H1 (cell line): ENCODE data around the gene NEDD4L. TPM values are rescaled to one million over a fixed set of nuclear protein-coding genes. Genes with fewer than 3 reads are reported as not detected.
"Not testable (repeated sequence)": the region's sequence is repeated elsewhere in the genome, so short reads cannot be mapped to it uniquely, and the experiment has no call there.

ENCODE experiments used
- CTCF ChIA-PET: fragments of 300-600 bp; sonication (Branson Sonifier 250); formaldehyde crosslinking; loops from one replicate; lab custom pipeline; 2021; ENCODE audit not compliant: partially characterized antibody; lab: Charles Lee
- POLR2A ChIA-PET: fragments of 300-600 bp; sonication (Branson Sonifier 250); formaldehyde crosslinking; loops from one replicate; lab custom pipeline; 2021; ENCODE audit warnings: inconsistent platforms; ENCODE audit not compliant: partially characterized antibody; lab: Charles Lee
- DNase-seq, 2 experiments: peaks; one replicate each; pipeline versions ENCODE4 v3.0.0 to v3.0.0-alpha.2; 2010 to 2022; ENCODE audit warnings: low spot score in 2 of 2, low read depth in 1 of 2, mixed read lengths in 1 of 2
- FAIRE-seq: peaks from 2 replicates; lab custom pipeline; 2011; peaks lifted over from hg19 to GRCh38; lab: Jason Lieb, UNC
- H2AFZ ChIP-seq: 2 replicates; pipeline ENCODE4 v1.8.1; 2012; ENCODE audit warnings: low read length, inconsistent platforms
- H2AK5ac ChIP-seq: 2 replicates; pipeline ENCODE4 v1.6.1; 2013; ENCODE audit warnings: low read depth, low read length
- H2BK120ac ChIP-seq: replicated peaks from 2 replicates; pipeline ENCODE3; 2013; ENCODE audit warnings: low read depth, low read length, inconsistent platforms
- H2BK12ac ChIP-seq: 2 replicates; pipeline ENCODE4 v1.6.1; 2013; ENCODE audit warnings: low read depth, low read length
- H2BK15ac ChIP-seq: 2 replicates; pipeline ENCODE4 v1.6.1; 2013; ENCODE audit warnings: low read length
- H2BK20ac ChIP-seq: 2 replicates; pipeline ENCODE4 v1.6.1; 2013; ENCODE audit warnings: low read length
- H2BK5ac ChIP-seq: 2 replicates; pipeline ENCODE4 v1.6.1; 2013; ENCODE audit warnings: low read depth, low read length
- H3K14ac ChIP-seq: 2 replicates; pipeline ENCODE4 v1.6.1; 2013; ENCODE audit warnings: inconsistent platforms; ENCODE audit not compliant: insufficient read length
- H3K18ac ChIP-seq: 2 replicates; pipeline ENCODE4 v1.6.1; 2013; ENCODE audit warnings: low read length; ENCODE audit errors: extremely low read depth
- H3K23ac ChIP-seq: 2 replicates; pipeline ENCODE4 v1.6.1; 2013; ENCODE audit warnings: inconsistent platforms; ENCODE audit not compliant: insufficient read length
- H3K23me2 ChIP-seq: 2 replicates; pipeline ENCODE4 v1.6.1; 2013; ENCODE audit warnings: low read depth, low read length
- H3K27ac ChIP-seq: 2 replicates; pipeline ENCODE4 v1.6.1; 2011; ENCODE audit warnings: low read depth, low read length, inconsistent platforms
- H3K27me3 ChIP-seq, 4 experiments: replicated peaks in 1 of 4; 1 replicate in 1 of 4; 2 replicates in 3 of 4; pipeline versions ENCODE4 v1.6.1 to v1.8.1; 2011 to 2013; ENCODE audit warnings: low read length in 3 of 4, mild to moderate bottlenecking in 3 of 4, inconsistent platforms in 2 of 4, mixed read lengths in 2 of 4, moderate library complexity in 1 of 4; ENCODE audit not compliant: control insufficient read depth in 3 of 4, insufficient read depth in 3 of 4; ENCODE audit errors: extremely low read depth in 1 of 4
- H3K36me3 ChIP-seq, 4 experiments: 2 replicates each; pipeline versions ENCODE4 v1.6.1 to v1.8.1; 2011 to 2013; ENCODE audit warnings: mild to moderate bottlenecking in 4 of 4, low read length in 3 of 4, moderate library complexity in 2 of 4, control low read depth in 1 of 4, inconsistent platforms in 1 of 4; ENCODE audit not compliant: insufficient read depth in 4 of 4, control insufficient read depth in 2 of 4
- H3K4ac ChIP-seq: replicated peaks from 2 replicates; pipeline ENCODE3; 2013; ENCODE audit warnings: low read length, low read depth, mixed read lengths, inconsistent platforms; ENCODE audit not compliant: insufficient read length
- H3K4me1 ChIP-seq, 4 experiments: replicated peaks in 1 of 4; 1 replicate in 1 of 4; 2 replicates in 3 of 4; pipeline versions ENCODE4 v1.6.1 to v1.8.1; 2011 to 2013; ENCODE audit warnings: low read length in 3 of 4, inconsistent platforms in 2 of 4, mixed read lengths in 1 of 4; ENCODE audit not compliant: insufficient read depth in 4 of 4, control insufficient read depth in 3 of 4
- H3K4me2 ChIP-seq, 2 experiments: 2 replicates each; pipeline versions ENCODE4 v1.6.1 to v1.8.1; 2011 to 2013; ENCODE audit warnings: low read depth in 2 of 2, low read length in 2 of 2, control low read depth in 1 of 2, inconsistent platforms in 1 of 2, mild to moderate bottlenecking in 1 of 2; ENCODE audit not compliant: insufficient read depth in 1 of 2
- H3K4me3 ChIP-seq, 4 experiments: fragments of 200-600, 300-600 bp in 1 of 4; sonication (generic), shearing (Covaris generic), sonication (Bioruptor Twin) in 1 of 4; 2 replicates each; pipeline versions ENCODE4 v1.5.1 to v1.8.1; 2011 to 2016; ENCODE audit warnings: low read length in 4 of 4, low read depth in 3 of 4, control low read depth in 2 of 4, inconsistent platforms in 2 of 4, mild to moderate bottlenecking in 2 of 4, mixed read lengths in 1 of 4, moderate library complexity in 1 of 4; ENCODE audit not compliant: insufficient read depth in 2 of 4; ENCODE audit errors: extremely low read depth in 1 of 4
- H3K56ac ChIP-seq: replicated peaks from 2 replicates; pipeline ENCODE3; 2013; ENCODE audit warnings: low read depth, mild to moderate bottlenecking, mixed read lengths, low read length, inconsistent platforms; ENCODE audit not compliant: insufficient read length
- H3K79me1 ChIP-seq: 2 replicates; pipeline ENCODE4 v1.6.1; 2013; ENCODE audit warnings: low read depth, low read length, control low read depth
- H3K79me2 ChIP-seq, 2 experiments: 2 replicates each; pipeline versions ENCODE4 v1.6.1 to v1.8.1; 2012 to 2013; ENCODE audit warnings: low read length in 2 of 2, mild to moderate bottlenecking in 2 of 2, inconsistent platforms in 1 of 2; ENCODE audit not compliant: insufficient read depth in 2 of 2, control insufficient read depth in 1 of 2
- H3K9ac ChIP-seq, 4 experiments: replicated peaks in 1 of 4; 1 replicate in 1 of 4; 2 replicates in 3 of 4; pipeline versions ENCODE4 v1.6.1 to v1.8.1; 2011 to 2013; ENCODE audit warnings: low read depth in 3 of 4, low read length in 3 of 4, control low read depth in 2 of 4, mild to moderate bottlenecking in 2 of 4, moderate library complexity in 2 of 4, inconsistent platforms in 1 of 4; ENCODE audit errors: extremely low read depth in 1 of 4
- H3K9me3 ChIP-seq, 2 experiments: 2 replicates each; pipeline versions ENCODE4 v1.6.1 to v1.8.1; 2012 to 2013; ENCODE audit warnings: mild to moderate bottlenecking in 2 of 2, moderate library complexity in 2 of 2, control low read depth in 1 of 2, inconsistent platforms in 1 of 2, low read depth in 1 of 2, low read length in 1 of 2, mixed read lengths in 1 of 2; ENCODE audit not compliant: insufficient read depth in 2 of 2
- H4K20me1 ChIP-seq, 2 experiments: replicated peaks in 1 of 2; 2 replicates each; pipeline versions ENCODE3 to v1.8.1; 2011 to 2013; ENCODE audit warnings: inconsistent platforms in 2 of 2, low read length in 2 of 2, mild to moderate bottlenecking in 1 of 2; ENCODE audit not compliant: insufficient read depth in 2 of 2, control insufficient read depth in 1 of 2
- H4K5ac ChIP-seq: 2 replicates; pipeline ENCODE4 v1.6.1; 2013; ENCODE audit warnings: low read length, low read depth, mixed read lengths, inconsistent platforms; ENCODE audit not compliant: insufficient read length
- H4K8ac ChIP-seq: 2 replicates; pipeline ENCODE4 v1.8.0; 2013; ENCODE audit warnings: mild to moderate bottlenecking, moderate library complexity, low read length, inconsistent platforms; ENCODE audit not compliant: insufficient read depth; ENCODE audit errors: extremely low read depth
- H4K91ac ChIP-seq: replicated peaks from 2 replicates; pipeline ENCODE3; 2013; ENCODE audit warnings: low read length, mixed read lengths, inconsistent platforms; ENCODE audit not compliant: insufficient read length
- WGBS, 2 experiments: shearing (Covaris generic) in 1 of 2; methylation state at CpG; one replicate each; pipeline versions ENCODE4 v1.1.6 to v1.1.7; 2013 to 2015; ENCODE audit warnings: low lambda C conversion rate in 2 of 2, mixed read lengths in 2 of 2, inconsistent platforms in 1 of 2, low coverage in 1 of 2, missing lambda C conversion rate in 1 of 2; ENCODE audit not compliant: insufficient replicate concordance in 2 of 2, insufficient coverage in 1 of 2, insufficient read length in 1 of 2; ENCODE audit errors: extremely low coverage in 1 of 2, missing lambda C conversion rate in 1 of 2; 5-methylcytosine and 5-hydroxymethylcytosine counted together
- polyA plus RNA-seq, 7 experiments: library from polyadenylated mRNA; depleted of rRNA in 3 of 7; stranded (reverse) in 5 of 7; unstranded in 2 of 7; fragments of >200 nt in 5 of 7; fragments of 200-250 nt in 2 of 7; gene quantifications; 1 replicate in 5 of 7; 2 replicates in 1 of 7; 4 replicates in 1 of 7; pipeline versions ENCODE4 v1.2.1 to v1.2.3, GENCODE V29; 2011 to 2013; ENCODE audit warnings: missing spikeins in 2 of 7, mixed read lengths in 2 of 7
- total RNA-seq: library from RNA; stranded (reverse); fragmentation: NEBNext Ultra II Directional; extraction: Animal tissue kit (Norgen Biotek cat#: 25700); gene quantifications from 2 replicates; pipeline ENCODE4 v1.2.1, GENCODE V29; 2021

NEDD4L gene
- total and polyA plus RNA-seq, 2 of the 8 experiments (the other 6 are each of a cell fraction or from before 2014, with no cell fraction given): 37.3 to 69.8 TPM

DNA sequence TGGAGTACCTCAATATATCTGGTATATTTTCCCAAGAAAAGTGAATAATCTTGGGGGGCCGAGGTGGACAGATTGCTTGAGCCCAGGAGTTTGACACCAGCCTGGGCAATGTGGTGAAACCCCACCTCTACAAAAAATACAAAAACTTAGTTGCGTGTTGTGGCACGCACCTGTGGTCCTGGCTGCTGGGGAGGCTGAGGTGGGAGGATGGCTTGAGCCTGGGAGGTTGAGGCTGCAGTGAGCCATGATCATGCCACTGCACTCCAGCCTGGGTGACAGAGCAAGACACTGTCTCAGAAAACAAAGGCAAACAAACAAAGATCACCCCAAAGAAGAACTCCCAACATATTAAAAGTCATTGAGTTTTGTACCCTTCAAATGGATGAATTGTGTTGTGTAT lies 6.9 kb downstream of the NEDD4L start:
- not testable (repeated sequence) for H3K36me3 ChIP-seq, H3K14ac ChIP-seq, H4K5ac ChIP-seq, FAIRE-seq, H2BK15ac ChIP-seq, DNase-seq, H2AFZ ChIP-seq, H2BK5ac ChIP-seq, H3K23me2 ChIP-seq, H4K8ac ChIP-seq, H4K91ac ChIP-seq, H3K56ac ChIP-seq, H2BK20ac ChIP-seq, H3K27ac ChIP-seq, H2BK12ac ChIP-seq, H3K4me2 ChIP-seq, H4K20me1 ChIP-seq, H3K9ac ChIP-seq, H2AK5ac ChIP-seq, H3K9me3 ChIP-seq, H3K23ac ChIP-seq, H2BK120ac ChIP-seq, H3K79me1 ChIP-seq, H3K18ac ChIP-seq, H3K27me3 ChIP-seq, H3K4me3 ChIP-seq, H3K4ac ChIP-seq
- Histone ChIP-seq H3K4me1 (peaks cover 3 to 14% (median 12%) of the 10 kb centered on the region in 4 experiments; a peak in 5 of 7 replicates), H3K79me2 (peaks cover 11 to 90% of the 10 kb centered on the region in 2 experiments)
- POLR2A ChIA-PET: interaction anchor here (0.8 kb wide), 1 partner anchor 16 kb away, joined by 3 read pairs; no protein-coding TSS in a partner anchor
- WGBS, 2 experiments: 92% methylated on average over 3 of the region's 3 CpGs; no CpG with 5 or more reads in 1 of the 2 experiments
- CTCF ChIA-PET: interaction anchor here (0.6 to 2.2 kb wide), 4 partner anchors 23 to 784 kb away, joined by 3 to 10 read pairs (median 6); no protein-coding TSS in a partner anchor
